ENCODE results near the gene CFAP97D2.

GRCh38 chr13:114146629-114147028, 32.4 kb upstream of the CFAP97D2 start:
- peak in 1 of 2 donors; percentile 34 for TF ChIP-seq CTCF (IDR thresholded peaks at IDR 0.05; ENCODE audit: extremely low read depth in 1 of 2, insufficient read depth in 1 of 2, low read depth in 1 of 2, low read length in 2 of 2)
- TF ChIP-seq POLR2AphosphoS5 (IDR thresholded peaks at IDR 0.05; ENCODE audit: insufficient read depth, low read depth, low read length), result no peak
- TF ChIP-seq EZH2 (IDR thresholded peaks at IDR 0.05; ENCODE audit: borderline replicate concordance, low read depth, low read length, severe bottlenecking), result no peak
- no peak for TF ChIP-seq POLR2A (IDR thresholded peaks at IDR 0.05; ENCODE audit: low read depth, low read length)
- no peak for TF ChIP-seq FOS (IDR thresholded peaks at IDR 0.05; ENCODE audit: borderline replicate concordance, insufficient read depth, low read length)
- TF ChIP-seq GATA2 (IDR thresholded peaks at IDR 0.05; ENCODE audit: insufficient read depth, insufficient read length, low read depth, low read length), result no peak
- no peak for TF ChIP-seq MAX (IDR thresholded peaks at IDR 0.05; ENCODE audit: insufficient read depth, insufficient read length)

All from endothelial cell of umbilical vein (primary cell).